Left renal pelvis (tissue), 4 donors: ENCODE results near the gene DOCK1. TPM values are rescaled to one million over a fixed set of nuclear protein-coding genes. Genes with fewer than 3 reads are reported as not detected.
"Not testable (repeated sequence)": the region's sequence is repeated elsewhere in the genome, so short reads cannot be mapped to it uniquely, and the experiment has no call there.

ENCODE experiments used
- DNase-seq, 4 donors: peaks; one replicate each; pipeline ENCODE4 v3.0.0-alpha.2; 2013; ENCODE audit warnings: low read depth in 4 of 4, low spot score in 3 of 4
- polyA plus RNA-seq, 4 donors: library from polyadenylated mRNA; unstranded; fragments of 120-200 nt; gene quantifications; one replicate each; pipeline ENCODE4 v1.2.1, GENCODE V29; 2013; ENCODE audit not compliant: insufficient read length in 4 of 4

Gene DOCK1
- polyA plus RNA-seq, 4 donors, result 62.7 to 68.3 (median 66.4) TPM

DNA sequence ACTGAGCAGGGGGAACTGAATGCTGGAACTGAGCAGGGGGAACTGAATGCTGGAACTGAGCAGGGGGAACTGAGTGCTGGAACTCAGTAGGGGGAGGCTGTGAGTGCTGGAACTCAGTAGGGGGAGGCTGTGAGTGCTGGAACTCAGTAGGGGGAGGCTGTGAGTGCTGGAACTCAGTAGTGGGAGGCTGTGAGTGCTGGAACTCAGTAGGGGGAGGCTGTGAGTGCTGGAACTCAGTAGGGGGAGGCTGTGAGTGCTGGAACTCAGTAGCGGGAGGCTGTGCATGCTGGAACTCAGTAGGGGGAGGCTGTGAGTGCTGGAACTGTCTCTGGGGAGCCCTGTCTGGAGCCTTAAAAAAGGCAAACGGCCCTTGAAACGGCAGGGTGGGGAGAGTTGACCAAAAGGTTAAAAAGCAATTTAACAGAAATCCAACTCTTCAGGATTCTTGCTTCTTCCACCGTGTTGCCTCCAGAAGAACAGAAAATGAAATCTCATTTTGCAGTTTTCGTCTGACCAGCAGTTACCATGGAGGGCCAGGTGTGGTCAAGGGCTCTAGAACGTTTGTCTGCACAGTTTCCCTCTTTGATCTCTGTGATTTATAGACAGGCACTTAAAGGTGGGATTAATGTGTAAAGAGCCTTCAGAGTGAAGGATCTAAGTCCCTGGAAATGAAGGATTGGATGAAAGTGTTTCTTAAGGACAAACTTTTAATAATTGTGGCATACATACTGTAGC lies 19.1 kb downstream of the DOCK1 start:
- DNase-seq, result no peak

DNA sequence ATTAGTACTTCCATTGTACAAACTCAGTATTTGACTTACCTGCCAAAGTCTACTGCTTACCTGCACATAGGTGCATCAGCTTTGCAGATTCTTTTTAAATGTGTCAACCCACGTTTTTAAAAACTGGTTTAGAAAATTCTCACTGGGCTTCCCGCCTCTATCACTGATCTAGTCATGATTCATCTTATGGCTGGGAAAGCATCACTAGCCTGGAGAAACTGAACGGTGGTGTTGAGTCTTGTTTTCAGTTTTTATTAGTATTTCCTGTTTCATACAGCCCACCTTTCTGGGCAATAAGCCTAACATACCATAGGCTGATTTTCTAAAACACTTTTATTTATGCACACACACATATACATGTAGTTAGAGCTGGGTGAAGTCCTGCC lies 19.7 kb downstream of the DOCK1 start:
- DNase-seq, result no peak

DNA sequence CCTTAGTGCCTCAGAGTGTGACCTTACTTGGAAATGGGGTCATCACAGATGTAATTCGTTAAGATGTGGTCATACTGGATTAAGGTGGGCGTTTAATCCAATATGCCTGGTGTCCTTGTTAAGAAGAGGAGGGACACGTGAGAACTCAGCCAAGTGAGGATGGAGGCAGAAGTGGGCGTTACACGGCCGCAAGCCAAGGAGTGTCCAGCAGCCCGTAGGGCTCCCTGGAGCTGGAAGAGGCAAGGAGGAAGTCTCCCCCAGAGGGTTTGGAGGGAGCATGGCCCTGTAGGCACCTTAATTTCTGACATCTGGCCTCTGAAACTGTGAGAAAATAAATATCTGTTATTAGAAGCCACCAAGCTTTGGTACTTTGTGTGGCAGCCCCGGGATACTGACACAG lies 21.3 kb downstream of the DOCK1 start:
- no peak for DNase-seq

DNA sequence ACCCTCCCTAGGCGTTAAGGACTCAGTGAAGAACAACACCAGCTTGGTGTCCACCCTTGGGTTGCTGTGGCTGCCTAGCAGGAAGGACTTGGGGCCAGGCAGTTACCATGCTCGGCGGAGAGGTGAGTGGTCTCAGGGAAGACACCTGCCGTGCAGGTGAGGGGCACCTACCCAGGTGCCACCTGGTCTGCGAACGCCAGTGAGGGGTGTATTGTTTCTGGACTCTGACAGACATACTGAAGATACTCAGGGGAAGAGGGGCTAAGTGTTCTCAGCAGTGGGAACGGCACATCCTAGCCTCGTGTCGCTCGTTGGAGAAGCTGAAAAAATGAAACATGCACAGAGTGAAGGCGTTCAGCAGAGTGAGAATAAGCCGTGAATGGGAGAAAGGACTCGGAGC lies 22.6 kb downstream of the DOCK1 start:
- no peak for DNase-seq

DNA sequence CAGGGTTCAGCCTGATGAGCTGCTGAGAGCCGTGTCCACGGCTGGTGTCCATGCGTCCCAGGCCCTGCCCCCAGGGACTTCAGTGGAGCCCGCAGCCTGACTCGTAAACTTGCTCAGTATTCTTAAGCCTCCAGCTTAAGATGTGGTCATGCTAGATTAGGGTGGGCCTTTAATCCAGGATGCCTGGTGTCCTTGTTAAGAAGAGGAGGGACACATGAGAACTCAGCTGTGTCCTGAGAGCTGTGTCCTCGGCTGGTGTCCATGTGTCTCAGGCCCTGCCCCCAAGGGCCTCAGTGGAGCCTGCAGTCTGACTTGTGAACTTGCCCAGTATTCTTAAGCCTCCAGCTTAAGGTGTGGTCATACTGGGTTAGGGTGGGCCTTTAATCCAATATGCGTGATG lies 23.0 kb downstream of the DOCK1 start:
- DNase-seq, result no peak

DNA sequence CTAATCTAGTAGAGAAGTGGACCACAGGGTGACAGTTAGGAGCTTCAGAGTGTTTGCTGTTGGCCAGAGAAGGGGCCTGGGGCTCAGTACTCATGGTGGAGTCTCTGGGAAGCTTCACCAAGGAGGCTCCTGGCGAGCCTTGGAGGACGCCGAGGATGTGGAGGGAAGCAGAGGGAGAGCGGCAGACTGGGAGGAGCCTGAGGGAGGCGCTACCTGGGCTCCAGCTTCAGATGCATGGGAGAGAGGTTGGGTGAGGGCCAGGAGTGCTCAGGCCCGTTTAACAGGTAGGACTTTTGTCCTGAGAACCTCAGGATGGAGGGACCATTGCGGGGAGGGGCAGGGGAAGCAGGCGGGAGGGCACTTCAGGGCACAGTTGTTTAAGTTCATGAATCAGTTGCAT lies 24.2 kb downstream of the DOCK1 start:
- DNase-seq, result no peak

DNA sequence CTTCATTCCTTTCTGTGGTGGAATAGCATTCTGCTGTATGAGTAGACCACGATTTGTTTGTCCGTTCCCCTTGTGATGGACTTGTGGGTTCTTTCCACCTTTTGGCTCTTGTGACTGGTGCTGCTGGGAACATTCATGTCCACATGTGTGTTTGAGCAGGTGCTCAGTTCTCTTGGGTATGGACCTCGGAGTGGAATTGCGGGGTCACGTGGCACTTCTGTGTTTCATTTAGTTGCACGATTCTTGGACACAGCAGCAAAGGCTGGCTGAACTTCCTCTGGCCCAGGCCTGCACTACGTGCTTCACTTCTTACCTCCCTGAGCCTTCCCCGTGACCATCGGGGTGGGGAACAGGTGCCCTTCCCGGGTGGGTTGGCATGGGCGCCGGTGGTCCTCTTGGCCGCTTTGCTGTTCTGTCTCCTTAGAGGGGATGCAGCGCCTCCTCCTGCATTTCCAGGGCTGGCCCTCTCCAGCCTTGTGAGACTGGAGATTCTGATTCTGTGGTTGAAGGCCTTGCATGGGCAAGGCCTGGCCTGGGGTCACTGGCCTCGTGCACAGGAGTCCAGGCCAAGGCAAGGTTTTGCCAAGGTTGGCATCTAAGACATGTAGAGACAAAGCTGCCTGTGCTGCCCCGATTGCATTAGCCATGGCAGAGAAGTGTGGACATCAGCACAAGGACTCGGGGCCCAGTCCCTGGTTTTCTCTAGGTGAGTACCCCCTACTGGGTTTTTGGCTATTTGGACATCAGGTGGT lies 25.1 kb downstream of the DOCK1 start:
- no peak for DNase-seq

DNA sequence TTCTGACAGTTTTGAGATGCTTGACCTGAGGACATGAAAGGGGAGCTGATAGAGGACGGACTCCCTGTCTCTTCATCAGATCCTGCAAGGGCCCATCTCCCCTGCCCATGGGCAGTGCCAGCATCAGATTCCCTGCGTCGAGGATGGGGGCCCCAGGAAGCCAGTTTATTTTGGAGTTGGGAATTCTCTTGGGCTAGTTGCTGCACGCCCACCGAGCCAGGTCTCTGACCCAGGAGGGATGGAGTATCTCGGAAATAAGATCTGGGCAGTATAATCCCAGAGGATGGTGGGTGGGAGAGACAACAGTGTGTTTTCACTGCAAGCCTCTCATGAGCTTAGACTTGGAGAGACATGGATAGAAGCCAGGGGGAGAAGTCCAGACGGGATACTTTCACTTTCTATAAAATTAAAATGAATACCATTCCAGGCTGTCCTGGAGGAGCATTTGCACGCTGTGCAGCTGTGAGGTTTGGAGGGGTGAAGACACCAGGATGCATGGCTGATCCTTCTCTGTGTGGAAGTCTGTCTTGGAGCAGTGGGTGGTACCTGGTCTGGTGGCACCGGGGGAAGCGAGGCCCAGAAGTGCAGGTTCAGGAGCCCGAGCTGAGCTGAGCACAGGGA lies 25.8 kb downstream of the DOCK1 start:
- no peak for DNase-seq

DNA sequence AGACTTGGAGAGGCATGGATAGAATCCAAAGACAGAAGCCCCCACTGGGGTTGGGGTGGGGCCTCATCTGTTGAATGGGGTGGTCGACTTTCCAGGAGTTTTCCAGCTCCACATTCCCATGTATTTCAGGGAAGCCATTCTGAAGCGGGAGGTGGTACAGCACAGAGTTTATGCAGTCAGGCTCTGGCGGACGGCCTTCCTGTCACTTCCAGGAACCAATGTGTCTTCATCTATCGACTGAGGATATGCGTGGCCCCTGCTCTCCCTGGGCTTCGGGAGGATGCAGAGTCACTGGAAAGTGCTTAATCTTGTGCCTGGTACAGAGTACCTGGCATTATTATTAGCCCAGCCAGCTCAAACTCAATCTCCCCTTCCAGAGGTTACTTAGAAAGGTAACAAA lies 26.3 kb downstream of the DOCK1 start:
- no peak for DNase-seq

DNA sequence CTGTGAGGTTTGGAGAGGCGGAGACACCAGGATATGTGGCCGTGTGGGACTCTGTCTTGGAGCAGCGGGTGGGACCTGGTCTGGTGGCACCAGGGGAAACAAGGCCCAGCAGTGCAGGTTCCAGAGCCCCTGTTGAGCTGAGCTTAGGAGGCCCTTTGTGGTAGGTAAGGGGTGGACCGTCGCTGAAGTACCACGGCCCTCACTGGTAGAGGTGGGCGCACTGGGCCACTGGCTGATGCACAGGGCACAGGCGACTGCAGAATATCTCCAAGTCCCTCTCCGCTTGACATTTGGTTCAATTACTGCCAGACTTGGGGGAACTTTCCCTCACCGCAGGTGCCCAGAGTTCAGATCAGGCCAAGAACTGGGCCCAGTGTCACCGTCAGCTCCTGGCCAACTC lies 27.3 kb downstream of the DOCK1 start:
- DNase-seq, result no peak

DNA sequence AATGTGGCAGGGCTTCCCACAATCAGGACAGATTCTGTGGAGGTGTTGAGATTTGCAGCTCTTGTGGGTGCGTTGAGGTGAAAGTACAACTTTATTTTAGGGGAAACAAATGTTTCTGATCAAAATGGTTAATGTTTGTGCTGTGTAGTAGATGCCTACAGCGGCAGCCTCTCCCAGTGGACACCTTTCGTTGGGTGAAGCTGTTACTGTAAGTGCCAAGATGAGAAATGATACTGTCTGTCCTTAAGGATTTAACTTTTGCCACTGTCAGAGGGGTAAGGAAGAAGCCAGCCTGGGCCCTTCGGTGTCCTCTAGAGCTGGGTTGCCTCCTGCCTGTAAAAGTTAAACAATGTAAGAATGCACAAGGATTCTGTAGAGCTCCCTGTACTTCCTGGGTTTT lies 27.9 kb downstream of the DOCK1 start:
- DNase-seq, result no peak

DNA sequence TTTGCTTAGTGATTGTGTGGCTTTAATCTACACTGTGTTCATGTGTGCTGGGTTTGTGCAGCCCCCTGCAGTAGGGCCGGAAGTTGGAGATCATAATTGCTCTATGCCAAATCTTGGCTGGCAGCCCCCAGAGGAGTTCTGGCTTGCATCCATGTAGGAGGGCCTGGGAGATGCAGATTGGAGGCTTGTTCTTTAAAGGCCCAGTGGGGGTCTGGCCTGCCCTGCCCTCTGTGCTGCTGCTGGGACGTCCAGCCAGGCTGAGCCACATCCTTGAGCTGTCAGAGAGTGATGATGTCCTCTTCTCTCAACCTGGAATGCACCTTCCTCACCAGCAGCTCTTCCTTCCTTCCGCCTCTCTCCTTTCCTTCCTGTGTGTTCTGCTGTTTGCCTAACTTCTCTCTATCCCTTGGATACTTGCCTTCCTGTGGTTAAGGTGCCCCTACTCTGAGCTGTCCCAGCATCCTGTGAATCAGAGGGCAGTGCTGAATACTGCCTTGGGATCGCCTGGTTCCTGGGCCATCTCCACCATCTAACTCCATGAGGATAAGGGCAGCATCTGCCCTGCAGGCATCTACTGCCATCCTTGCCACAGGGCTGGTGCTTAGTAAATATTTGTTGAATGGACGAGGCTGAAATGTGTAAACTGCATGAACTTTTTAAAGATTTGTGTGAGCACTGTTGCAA lies 30.2 kb downstream of the DOCK1 start:
- no peak for DNase-seq

DNA sequence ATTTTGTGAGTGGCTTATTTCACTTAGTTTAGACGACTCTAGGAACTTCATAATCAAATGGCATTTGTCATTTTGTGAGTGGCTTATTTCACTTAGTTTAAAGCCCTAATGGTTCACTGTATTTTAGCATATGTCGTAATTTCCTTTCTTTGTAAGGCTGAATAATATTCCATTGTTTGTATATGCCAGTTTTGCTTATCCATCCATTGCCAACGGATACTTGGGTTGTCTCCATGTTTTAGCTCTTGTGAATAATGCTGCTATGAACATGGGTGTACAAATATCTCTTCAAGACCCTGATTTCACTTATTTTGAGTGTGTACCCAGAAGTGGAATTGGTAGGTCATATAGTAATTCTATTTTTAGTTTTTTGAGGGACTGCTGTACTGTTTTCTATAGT lies 31.8 kb downstream of the DOCK1 start:
- DNase-seq, result no peak

DNA sequence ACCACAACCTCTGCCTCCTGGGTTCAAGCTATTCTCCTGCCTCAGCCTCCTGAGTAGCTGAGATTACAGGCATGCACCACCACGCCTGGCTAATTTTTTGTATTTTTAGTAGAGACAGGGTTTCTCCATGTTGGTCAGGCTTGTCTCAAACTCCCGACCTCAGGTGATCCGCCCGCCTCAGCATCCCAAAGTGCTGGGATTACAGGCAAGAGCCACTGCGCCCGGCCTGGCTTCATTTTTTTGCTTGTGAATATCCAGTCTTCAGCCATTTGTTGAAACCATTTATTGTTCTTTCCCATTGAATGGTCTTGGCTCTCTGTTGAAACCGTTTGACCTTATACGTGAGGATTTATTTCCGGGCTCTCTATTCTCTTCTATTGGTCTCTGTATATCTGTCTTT lies 32.9 kb downstream of the DOCK1 start:
- not testable (repeated sequence) for DNase-seq

DNA sequence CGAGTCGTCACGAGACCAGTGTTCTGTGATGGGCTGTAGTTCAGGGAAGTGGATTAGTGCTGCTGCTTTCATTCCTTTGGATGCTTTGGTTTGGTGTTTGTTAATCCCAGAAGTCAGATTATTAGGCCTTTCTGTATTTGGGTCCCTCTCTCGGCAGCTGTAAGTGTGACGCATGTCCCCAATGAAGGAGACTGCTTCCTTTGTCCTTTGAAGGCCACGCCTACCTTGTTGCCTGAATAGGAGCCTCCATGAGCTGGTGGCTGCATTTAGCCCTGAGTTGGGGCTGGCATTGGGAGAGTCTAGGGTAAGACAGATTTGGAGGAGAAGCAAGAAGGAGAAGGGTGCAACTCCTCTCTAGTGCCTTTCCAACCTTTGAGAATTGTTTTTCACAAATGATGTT lies 34.5 kb downstream of the DOCK1 start:
- DNase-seq, result no peak

DNA sequence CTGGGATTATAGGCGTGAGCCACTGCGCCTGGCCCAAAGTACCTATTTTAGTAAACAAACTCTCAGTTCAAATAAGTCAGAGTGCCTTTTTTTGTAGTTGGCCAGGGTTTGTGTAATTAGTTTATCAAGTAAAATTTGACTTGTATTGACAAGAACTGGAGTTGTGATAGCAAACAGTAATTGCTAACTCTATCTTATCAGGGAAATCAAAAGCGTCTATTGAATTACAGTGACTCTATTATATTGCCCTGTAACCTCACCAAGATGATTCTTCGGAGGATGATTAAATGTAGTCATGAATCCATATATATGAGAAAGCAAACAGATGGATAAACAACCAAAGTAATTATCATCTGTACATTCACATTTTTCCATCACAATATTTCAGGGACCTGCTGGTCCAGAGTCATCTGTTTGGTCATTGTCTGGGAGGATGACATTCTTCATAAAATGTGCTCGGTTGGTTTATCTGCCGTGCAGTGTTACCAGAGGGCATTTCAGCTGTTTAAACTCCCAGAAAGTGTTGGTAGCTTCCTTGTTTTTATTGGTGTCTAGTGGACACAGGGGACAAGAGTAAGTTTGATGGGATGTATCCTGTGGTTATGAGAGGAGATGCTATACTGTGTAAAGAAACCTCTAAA lies 35.6 kb downstream of the DOCK1 start:
- no peak for DNase-seq

DNA sequence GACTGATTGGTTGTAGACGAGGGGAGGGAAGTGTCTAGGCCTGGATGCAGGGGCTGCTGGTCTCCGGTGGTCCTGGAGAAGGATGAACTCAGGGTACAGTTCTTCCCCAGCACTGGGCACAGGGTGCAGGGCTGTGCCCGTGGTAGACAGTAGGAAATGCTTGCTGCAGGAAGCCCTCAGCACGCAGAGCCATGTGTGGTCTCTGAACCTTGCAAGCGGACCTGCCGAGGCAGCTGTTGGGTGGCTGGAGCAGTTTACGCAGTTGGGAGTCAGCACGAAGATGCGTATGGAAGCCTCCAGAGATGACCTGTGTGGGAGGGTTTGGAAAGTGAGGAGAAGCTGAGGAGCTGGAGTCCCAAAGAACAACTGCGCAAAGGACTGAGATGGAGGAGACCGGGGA lies 39.0 kb downstream of the DOCK1 start:
- DNase-seq, result no peak

DNA sequence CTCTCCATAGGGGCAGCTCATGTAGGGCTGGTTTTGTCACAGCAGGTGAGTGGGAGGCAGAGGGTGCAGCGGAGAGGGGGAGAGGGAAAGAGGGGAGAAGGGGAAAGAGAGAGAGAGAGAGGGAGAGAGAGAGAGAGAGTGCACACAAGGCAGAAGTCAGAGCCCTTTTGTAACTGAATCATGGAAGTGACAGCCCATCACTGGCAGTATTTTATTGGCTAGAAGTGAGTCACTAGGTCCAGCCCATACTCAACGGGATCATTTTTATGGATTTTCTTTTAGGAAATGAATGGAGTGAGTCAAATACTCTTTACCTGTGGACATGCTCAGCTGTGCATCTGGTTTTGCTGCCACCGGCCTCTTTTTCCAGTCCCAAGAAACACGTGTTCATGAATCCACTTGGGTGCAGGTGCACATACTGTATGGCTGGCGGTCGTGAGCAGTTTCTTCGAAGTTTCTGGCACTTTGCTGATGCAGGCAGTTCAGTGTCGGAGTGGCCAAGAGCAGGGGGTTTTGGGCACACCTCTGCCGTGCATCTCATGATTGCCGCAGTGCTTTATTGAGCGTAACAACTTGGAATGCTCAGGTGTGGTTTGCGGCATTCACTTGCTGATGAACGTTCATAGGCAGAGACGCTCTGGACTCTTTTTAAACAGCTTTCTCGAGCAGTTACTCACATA lies 40.3 kb downstream of the DOCK1 start:
- no peak for DNase-seq

DNA sequence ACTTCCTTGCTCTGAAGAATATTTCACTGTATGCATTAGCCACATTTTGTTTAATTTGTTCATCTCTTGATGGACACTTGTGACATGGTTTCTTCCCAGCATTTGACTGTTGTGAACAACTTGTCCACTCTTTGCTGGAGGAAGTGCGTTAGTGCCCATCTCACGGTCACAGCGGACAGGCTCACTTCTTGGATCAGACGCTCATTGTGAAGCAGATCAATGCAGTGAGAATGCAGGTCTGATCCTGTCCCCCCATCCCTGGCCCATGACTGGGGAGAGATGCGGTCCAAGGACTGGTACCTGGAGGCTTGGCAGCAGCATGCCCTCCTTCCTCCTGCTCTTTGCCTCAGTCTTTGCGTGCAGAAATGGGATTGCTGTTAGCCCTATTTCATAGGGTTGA lies 41.5 kb downstream of the DOCK1 start:
- DNase-seq, result no peak

DNA sequence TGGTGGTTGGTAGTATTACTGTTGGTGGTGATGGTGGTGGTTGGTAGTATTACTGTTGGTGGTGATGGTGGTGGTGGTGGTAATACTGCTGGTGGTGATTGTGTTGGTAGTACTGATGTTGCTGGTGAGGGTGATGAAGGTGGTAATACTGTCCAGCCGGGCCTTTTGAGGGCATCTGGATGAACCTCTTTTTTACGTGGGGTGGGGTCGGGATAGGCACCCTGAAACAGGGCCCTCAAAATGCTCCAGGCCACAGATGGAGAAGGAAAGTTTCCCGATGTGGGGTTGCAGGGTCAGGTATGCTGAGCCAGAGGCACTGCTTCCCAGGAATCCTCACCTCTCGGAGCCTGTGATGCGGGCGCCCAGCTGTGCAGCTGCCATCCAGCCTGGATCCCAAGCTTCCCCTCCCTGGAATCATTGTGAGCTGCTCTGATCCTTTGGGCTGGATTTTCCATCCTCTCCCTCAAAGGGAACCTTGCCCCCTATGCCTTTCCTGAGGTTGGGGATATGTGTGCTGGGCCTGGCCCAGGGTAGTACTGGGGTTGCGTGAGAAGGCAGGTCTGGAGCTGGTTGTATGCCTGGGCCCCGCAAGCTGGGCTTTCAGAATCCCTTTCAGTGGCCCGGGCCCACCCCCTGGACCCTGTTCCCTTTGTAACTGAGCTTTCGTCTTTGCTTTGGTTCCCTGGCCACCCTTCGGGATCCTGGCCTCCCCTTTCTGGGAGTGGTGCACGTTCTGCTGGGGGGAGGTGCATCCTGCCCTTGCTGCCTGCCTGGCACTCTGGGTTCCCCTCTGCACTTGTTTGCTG lies 43.3 kb downstream of the DOCK1 start:
- DNase-seq, result no peak
